Endodermal cell (in vitro differentiated cells): ENCODE data around the gene GAL3ST1. TPM values are rescaled to one million over a fixed set of nuclear protein-coding genes. Genes with fewer than 3 reads are reported as not detected.

Experiments used
- DNase-seq: peaks from one replicate; pipeline ENCODE4 v3.0.0-alpha.2; 2017
- H3K27ac ChIP-seq: 2 replicates; pipeline ENCODE4 v1.5.1; 2013; ENCODE audit warnings: mild to moderate bottlenecking, low read depth, low read length, moderate library complexity
- H3K27me3 ChIP-seq: 2 replicates; pipeline ENCODE4 v1.6.1; 2013; ENCODE audit warnings: mild to moderate bottlenecking, low read length, moderate library complexity; ENCODE audit not compliant: insufficient read depth, control insufficient read depth, poor library complexity, severe bottlenecking
- H3K36me3 ChIP-seq: 2 replicates; pipeline ENCODE4 v1.7.0; 2013; ENCODE audit warnings: mild to moderate bottlenecking, low read length, moderate library complexity; ENCODE audit not compliant: control insufficient read depth, insufficient read depth
- H3K4me1 ChIP-seq: one replicate; pipeline ENCODE4 v1.7.0; 2013; ENCODE audit warnings: low read length; ENCODE audit not compliant: control insufficient read depth, insufficient read depth
- H3K4me3 ChIP-seq: 2 replicates; pipeline ENCODE4 v1.5.1; 2013; ENCODE audit warnings: mild to moderate bottlenecking, low read length, moderate library complexity
- H3K9ac ChIP-seq: 2 replicates; pipeline ENCODE4 v1.6.1; 2013; ENCODE audit warnings: mild to moderate bottlenecking, low read length, moderate library complexity; ENCODE audit not compliant: poor library complexity, severe bottlenecking; ENCODE audit errors: extremely low read depth
- H3K9me3 ChIP-seq: 2 replicates; pipeline ENCODE4 v1.6.1; 2013; ENCODE audit warnings: mild to moderate bottlenecking, low read length, moderate library complexity; ENCODE audit not compliant: control insufficient read depth
- H3K27ac Mint-ChIP-seq: 2 replicates; pipeline ENCODE4 v1.8.0; 2020; ENCODE audit warnings: mixed read lengths
- H3K27me3 Mint-ChIP-seq: 2 replicates; pipeline ENCODE4 v1.8.0; 2021; ENCODE audit warnings: mild to moderate bottlenecking, mixed read lengths; ENCODE audit not compliant: insufficient read depth
- H3K36me3 Mint-ChIP-seq: 2 replicates; pipeline ENCODE4 v1.8.0; 2020; ENCODE audit warnings: low read depth, mixed read lengths
- H3K4me1 Mint-ChIP-seq: 2 replicates; pipeline ENCODE4 v1.8.0; 2020; ENCODE audit warnings: mixed read lengths
- H3K4me3 Mint-ChIP-seq: 2 replicates; pipeline ENCODE4 v1.8.0; 2020; ENCODE audit warnings: mild to moderate bottlenecking, moderate library complexity, mixed read lengths
- H3K9me3 Mint-ChIP-seq: 2 replicates; pipeline ENCODE4 v1.8.0; 2020; ENCODE audit warnings: mild to moderate bottlenecking, mixed read lengths
- CTCF ChIP-seq: fragments of 200-600 bp; sonication (generic); conservative IDR thresholded peaks from 2 replicates; pipeline ENCODE4 v1.5.0; 2021; ENCODE audit warnings: antibody characterized with exemption, mild to moderate bottlenecking
- WGBS, 2 experiments: methylation state at CpG; one replicate each; pipeline versions ENCODE4 v1.1.5 to v1.1.7; 2013; ENCODE audit warnings: missing lambda C conversion rate in 2 of 2, mixed read lengths in 1 of 2; ENCODE audit not compliant: insufficient coverage in 1 of 2, insufficient read length in 1 of 2; 5-methylcytosine and 5-hydroxymethylcytosine counted together
- total RNA-seq, 2 donors: library from RNA; stranded (reverse); fragmentation: NEBNext Ultra II Directional in 1 of 2; extraction: Animal tissue kit (Norgen Biotek cat#: 25700) in 1 of 2; gene quantifications; 2 replicates in 1 of 2; 3 replicates in 1 of 2; pipeline ENCODE4 v1.2.1, GENCODE V29; 2021

Gene GAL3ST1
- total RNA-seq, 2 donors from 2014 or later, result 26.4 to 28.3 TPM

GRCh38 chr22:30539368-30539767 is 35.1 kb downstream of the GAL3ST1 start:
- Mint-ChIP-seq H3K4me3 (no peak overlapping the region), H3K27ac (no peak overlapping the region), H3K27me3 (peaks cover 16% of the 10 kb centered on the region), H3K4me1 (peaks cover 1% of the 10 kb centered on the region), H3K9me3 (no peaks in the 10 kb centered on the region), H3K36me3 (no peaks in the 10 kb centered on the region)
- 100% methylated on average over 1 of the region's 1 CpG for WGBS, 2 experiments
- Histone ChIP-seq H3K27me3 (peaks cover 16% of the 10 kb centered on the region), H3K4me3 (no peak overlapping the region), H3K36me3 (no peaks in the 10 kb centered on the region), H3K4me1 (no peaks in the 10 kb centered on the region), H3K9ac (no peak overlapping the region), H3K27ac (no peak overlapping the region), H3K9me3 (no peaks in the 10 kb centered on the region)
- no peak for TF ChIP-seq CTCF
- DNase-seq, result no peak

GRCh38 chr22:30538280-30538679 is 36.2 kb downstream of the GAL3ST1 start:
- no peak for TF ChIP-seq CTCF
- no peak for DNase-seq
- 98% methylated on average over 5 of the region's 6 CpGs for WGBS, 2 experiments
- no peak overlapping the region for H3K9ac ChIP-seq
- H3K9me3 Mint-ChIP-seq, result no peaks in the 10 kb centered on the region
- no peaks in the 10 kb centered on the region for H3K36me3 ChIP-seq
- H3K4me1 Mint-ChIP-seq, result peaks cover 1% of the 10 kb centered on the region
- H3K27me3 Mint-ChIP-seq, result peaks cover 8% of the 10 kb centered on the region
- H3K27ac Mint-ChIP-seq, result no peak overlapping the region
- H3K4me3 Mint-ChIP-seq, result no peak overlapping the region
- H3K36me3 Mint-ChIP-seq, result no peaks in the 10 kb centered on the region
- no peaks in the 10 kb centered on the region for H3K4me1 ChIP-seq
- no peak overlapping the region for H3K4me3 ChIP-seq
- H3K27ac ChIP-seq, result no peak overlapping the region
- no peaks in the 10 kb centered on the region for H3K9me3 ChIP-seq
- peaks cover 8% of the 10 kb centered on the region for H3K27me3 ChIP-seq

GRCh38 chr22:30537083-30537731 is 37.3 kb downstream of the GAL3ST1 start:
- H3K36me3 ChIP-seq, result no peaks in the 10 kb centered on the region
- no peak for TF ChIP-seq CTCF
- H3K9me3 ChIP-seq, result no peaks in the 10 kb centered on the region
- 80 to 87% methylated on average over 9 of the region's 9 CpGs for WGBS, 2 experiments
- no peak overlapping the region for H3K27ac ChIP-seq
- no peaks in the 10 kb centered on the region for H3K27me3 Mint-ChIP-seq
- H3K9ac ChIP-seq, result no peak overlapping the region
- no peak overlapping the region for H3K4me3 ChIP-seq
- H3K27me3 ChIP-seq, result no peaks in the 10 kb centered on the region
- H3K4me1 Mint-ChIP-seq, result peaks cover 1% of the 10 kb centered on the region
- no peaks in the 10 kb centered on the region for H3K36me3 Mint-ChIP-seq
- no peak for DNase-seq
- H3K9me3 Mint-ChIP-seq, result no peaks in the 10 kb centered on the region
- no peaks in the 10 kb centered on the region for H3K4me1 ChIP-seq
- H3K27ac Mint-ChIP-seq, result no peak overlapping the region
- H3K4me3 Mint-ChIP-seq, result no peak overlapping the region
